ENCODE results near the gene FGFR4. TPM values are rescaled to one million over a fixed set of nuclear protein-coding genes. Genes with fewer than 3 reads are reported as not detected.

Gene FGFR4
- total RNA-seq, 4 donors from 2014 or later = 0.13 to 8.0 (median 1.1) TPM

GRCh38 chr5:177128551-177128981 lies 41.9 kb downstream of the FGFR4 start:
- DNase-seq (ENCODE audit: low spot score in 2 of 2) = no peak
- intact Hi-C loops (cut with DNase I; ENCODE audit: low total_unique reads) = no loop called here
- TF ChIP-seq CTCF (IDR thresholded peaks at IDR 0.05) (no peak), POLR2A (IDR thresholded peaks at IDR 0.05) (no peak)
- H3K4me3 ChIP-seq (ENCODE audit: low read depth, poor library complexity, severe bottlenecking) = no peak overlapping the region
- 76 to 79% methylated on average over 4 of the region's 4 CpGs for WGBS, 2 donors

GRCh38 chr5:177130211-177131018 lies 43.7 kb downstream of the FGFR4 start:
- no peak overlapping the region for H3K4me3 ChIP-seq (ENCODE audit: low read depth, poor library complexity, severe bottlenecking)
- intact Hi-C loops (cut with DNase I; ENCODE audit: low total_unique reads) = no loop called here
- WGBS, 2 donors = 72 to 74% methylated on average over 5 of the region's 5 CpGs
- no peak for DNase-seq (ENCODE audit: low spot score in 2 of 2)
- TF ChIP-seq CTCF (IDR thresholded peaks at IDR 0.05) (no peak), POLR2A (IDR thresholded peaks at IDR 0.05) (no peak)

- TF ChIP-seq CTCF (IDR thresholded peaks at IDR 0.05) (no peak), POLR2A (IDR thresholded peaks at IDR 0.05) (no peak)
- WGBS, 2 donors = 37 to 46% methylated on average over 2 of the region's 2 CpGs
- H3K4me3 ChIP-seq (ENCODE audit: low read depth, poor library complexity, severe bottlenecking) = no peak overlapping the region
- DNase-seq (ENCODE audit: low spot score in 2 of 2) = no peak
- intact Hi-C loops (cut with DNase I; ENCODE audit: low total_unique reads) = no loop called here
These were observed 44.3 kb downstream of the FGFR4 start for GRCh38 chr5:177131019-177131320.

GRCh38 chr5:177131352-177132135 lies 44.8 kb downstream of the FGFR4 start:
- 83 to 85% methylated on average over 21 to 31 of the region's 31 CpGs for WGBS, 2 donors
- intact Hi-C loops (cut with DNase I; ENCODE audit: low total_unique reads) = no loop called here
- no peak for DNase-seq (ENCODE audit: low spot score in 2 of 2)
- no peak overlapping the region for H3K4me3 ChIP-seq (ENCODE audit: low read depth, poor library complexity, severe bottlenecking)
- TF ChIP-seq CTCF (IDR thresholded peaks at IDR 0.05) (no peak), POLR2A (IDR thresholded peaks at IDR 0.05) (no peak)

GRCh38 chr5:177132136-177133095 lies 45.7 kb downstream of the FGFR4 start:
- DNase-seq (ENCODE audit: low spot score in 2 of 2) = no peak
- TF ChIP-seq POLR2A (IDR thresholded peaks at IDR 0.05) = no peak
- TF ChIP-seq CTCF (IDR thresholded peaks at IDR 0.05) = no peak
- peak overlapping the region; percentile 22 for H3K4me3 ChIP-seq (ENCODE audit: low read depth, poor library complexity, severe bottlenecking)
- 35 to 45% methylated on average over 38 to 51 of the region's 100 CpGs for WGBS, 2 donors
- intact Hi-C loops (cut with DNase I; ENCODE audit: low total_unique reads) = no loop called here

All from lower leg skin (tissue), 4 donors.